HG03060 (cell line): Measurements from ENCODE around the gene DCDC2.
"Not testable (repeated sequence)": the region's sequence is repeated elsewhere in the genome, so short reads cannot be mapped to it uniquely, and the experiment has no call there.

Experiments used
- ATAC-seq: cut with Tn5 transposase; IDR thresholded peaks from one replicate; pipeline ENCODE4 v1.9.1; 2021; ENCODE audit warnings: low read depth, moderate number of reproducible peaks; ENCODE audit not compliant: unreplicated experiment

Gene DCDC2

GRCh38 chr6:24273096-24273870, 84.6 kb downstream of the DCDC2 start:
- no peak for ATAC-seq

GRCh38 chr6:24272553-24272952, 85.3 kb downstream of the DCDC2 start:
- ATAC-seq: no peak

- no peak for ATAC-seq
Observed at GRCh38 chr6:24272148-24272547, 85.7 kb downstream of the DCDC2 start.

- ATAC-seq: no peak
Observed at GRCh38 chr6:24270011-24270410, 87.8 kb downstream of the DCDC2 start.

GRCh38 chr6:24258214-24258613, 99.6 kb downstream of the DCDC2 start:
- ATAC-seq: not testable (repeated sequence)

- no peak for ATAC-seq
Observed at GRCh38 chr6:24257282-24257681, 100.6 kb downstream of the DCDC2 start.

GRCh38 chr6:24255676-24256075, 102.2 kb downstream of the DCDC2 start:
- ATAC-seq: peak; percentile 91

GRCh38 chr6:24253360-24253759, 104.5 kb downstream of the DCDC2 start:
- ATAC-seq: no peak

- ATAC-seq: no peak
Observed at GRCh38 chr6:24252280-24252679, 105.6 kb downstream of the DCDC2 start.

- ATAC-seq: no peak
Observed at GRCh38 chr6:24251339-24251738, 106.5 kb downstream of the DCDC2 start.

GRCh38 chr6:24249926-24250325, 107.9 kb downstream of the DCDC2 start:
- ATAC-seq: no peak

GRCh38 chr6:24245275-24245674, 112.6 kb downstream of the DCDC2 start:
- ATAC-seq: no peak

- no peak for ATAC-seq
Observed at GRCh38 chr6:24242924-24243323, 114.9 kb downstream of the DCDC2 start.

GRCh38 chr6:24241779-24242178, 116.1 kb downstream of the DCDC2 start:
- not testable (repeated sequence) for ATAC-seq

- ATAC-seq: no peak
Observed at GRCh38 chr6:24240943-24241342, 116.9 kb downstream of the DCDC2 start.

GRCh38 chr6:24240380-24240928, 117.4 kb downstream of the DCDC2 start:
- no peak for ATAC-seq

- no peak for ATAC-seq
Observed at GRCh38 chr6:24238700-24239099, 119.2 kb downstream of the DCDC2 start.

GRCh38 chr6:24236779-24237178, 121.1 kb downstream of the DCDC2 start:
- ATAC-seq: not testable (repeated sequence)

GRCh38 chr6:24233813-24234442, 123.9 kb downstream of the DCDC2 start:
- ATAC-seq: no peak

GRCh38 chr6:24231438-24231977, 126.4 kb downstream of the DCDC2 start:
- ATAC-seq: no peak

GRCh38 chr6:24229696-24230405, 128.0 kb downstream of the DCDC2 start:
- ATAC-seq: no peak
